Stimulated activated CD4-positive, alpha-beta T cell treated with anti-CD3 and anti-CD28 coated beads, Interleukin-4, amount 100 ng/mL, for 24 hours (primary cell): ENCODE results near the gene NGRN.

Source experiments
- DNase-seq: peaks from one replicate; pipeline ENCODE4 v3.0.0-alpha.2; 2020

Gene NGRN

GRCh38 chr15:90320062-90320884, 54.8 kb downstream of the NGRN start:
- DNase-seq = peak; percentile 70

DNA sequence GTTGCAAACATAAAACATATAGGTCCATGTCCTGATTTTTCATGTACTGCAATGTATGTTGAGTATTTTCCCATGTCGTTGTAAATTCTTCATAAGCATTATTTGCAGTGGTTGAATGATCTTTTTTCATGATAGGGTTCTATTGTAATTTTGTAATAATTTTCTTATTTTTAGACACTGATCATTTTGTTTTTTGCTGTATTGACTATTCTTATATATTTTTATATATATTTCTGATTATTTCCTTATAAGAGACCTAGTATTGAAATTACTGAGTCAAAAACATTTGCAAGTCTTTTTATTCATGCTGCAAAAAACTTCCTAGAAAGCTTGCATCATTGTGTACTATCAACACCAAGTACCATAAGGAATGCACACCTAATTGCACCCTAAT, 55.4 kb downstream of the NGRN start:
- no peak for DNase-seq
